ENCODE measurements around the gene SERP2. TPM values are rescaled to one million over a fixed set of nuclear protein-coding genes. Genes with fewer than 3 reads are reported as not detected.
A peak's percentile ranks its signal among the peaks of the same experiment; 100 is the strongest.

The SERP2 gene
- total and polyA plus RNA-seq, 2 of the 13 experiments (the other 11 are each of a cell fraction or from before 2014, with no cell fraction given), result not detected

GRCh38 chr13:44436589-44437337 is 63.1 kb downstream of the SERP2 start (continued):
- TF ChIP-seq ARID4A (CRISPR knock-in tag; IDR thresholded peaks at IDR 0.05; ENCODE audit: borderline replicate concordance) (peak; percentile 41; the same call in 1 of the 2 replicates), POLR2G (IDR thresholded peaks at IDR 0.05; ENCODE audit: low read depth, low read length) (peak; percentile 95), SRSF1 (optimal IDR thresholded peaks at IDR 0.05; ENCODE audit: low read depth, low read length) (peak; percentile 50), ZFX (CRISPR knock-in tag; IDR thresholded peaks at IDR 0.05; ENCODE audit: low read depth) (peak; percentile 55), GATAD1 (CRISPR knock-in tag; IDR thresholded peaks at IDR 0.05) (no peak), SOX6 (IDR thresholded peaks at IDR 0.05) (no peak), SOX6 (CRISPR knock-in tag; IDR thresholded peaks at IDR 0.05) (no peak), ZNF160 (CRISPR knock-in tag; IDR thresholded peaks at IDR 0.05) (no peak), SAP130 (CRISPR knock-in tag; IDR thresholded peaks at IDR 0.05; ENCODE audit: low read depth) (peak; percentile 50; the same call in 1 of the 2 replicates), GLMP (CRISPR knock-in tag; IDR thresholded peaks at IDR 0.05; ENCODE audit: borderline replicate concordance) (no peak), AFF4 (CRISPR knock-in tag; IDR thresholded peaks at IDR 0.05) (no peak), PTBP1 (IDR thresholded peaks at IDR 0.05; ENCODE audit: low read depth, low read length, poor library complexity, severe bottlenecking) (no peak), GABPB1 (CRISPR knock-in tag; IDR thresholded peaks at IDR 0.05) (0 out of 2 replicates have a peak, but pooled peaks have one; percentile 11), NFYB (CRISPR knock-in tag; IDR thresholded peaks at IDR 0.05) (no peak; the same call in 1 of the 2 replicates), RBM39 (IDR thresholded peaks at IDR 0.05; ENCODE audit: low read depth, low read length, poor library complexity, severe bottlenecking) (no peak), ZNF788 (CRISPR knock-in tag; IDR thresholded peaks at IDR 0.05; ENCODE audit: borderline replicate concordance) (peak; percentile 21; the same call in 1 of the 2 replicates), THAP11 (CRISPR knock-in tag; IDR thresholded peaks at IDR 0.05) (0 out of 2 replicates have a peak, but pooled peaks have one; percentile 16), PHF8 (CRISPR knock-in tag; IDR thresholded peaks at IDR 0.05) (peak; percentile 68), TOE1 (CRISPR knock-in tag; IDR thresholded peaks at IDR 0.05) (no peak), NRL (CRISPR knock-in tag; IDR thresholded peaks at IDR 0.05; ENCODE audit: borderline replicate concordance) (no peak), ZNF296 (CRISPR knock-in tag; conservative IDR thresholded peaks at IDR 0.05) (no peak)

Measured in HepG2 (cell line).